GM10266 (cell line): Measurements from ENCODE around the gene PITPNM1.

Experiments
- DNase-seq: peaks from one replicate; pipeline ENCODE4 v3.0.0; 2012; ENCODE audit errors: extremely low spot score
- TF ChIP-seq, protein P1 (sequence below): IDR thresholded peaks from 2 replicates; pipeline ENCODE4 v1.5.1; 2012; ENCODE audit warnings: mild to moderate bottlenecking, low read depth; ENCODE audit not compliant: control insufficient read depth, insufficient read depth; ENCODE audit errors: missing control alignments

The PITPNM1 gene

DNA sequence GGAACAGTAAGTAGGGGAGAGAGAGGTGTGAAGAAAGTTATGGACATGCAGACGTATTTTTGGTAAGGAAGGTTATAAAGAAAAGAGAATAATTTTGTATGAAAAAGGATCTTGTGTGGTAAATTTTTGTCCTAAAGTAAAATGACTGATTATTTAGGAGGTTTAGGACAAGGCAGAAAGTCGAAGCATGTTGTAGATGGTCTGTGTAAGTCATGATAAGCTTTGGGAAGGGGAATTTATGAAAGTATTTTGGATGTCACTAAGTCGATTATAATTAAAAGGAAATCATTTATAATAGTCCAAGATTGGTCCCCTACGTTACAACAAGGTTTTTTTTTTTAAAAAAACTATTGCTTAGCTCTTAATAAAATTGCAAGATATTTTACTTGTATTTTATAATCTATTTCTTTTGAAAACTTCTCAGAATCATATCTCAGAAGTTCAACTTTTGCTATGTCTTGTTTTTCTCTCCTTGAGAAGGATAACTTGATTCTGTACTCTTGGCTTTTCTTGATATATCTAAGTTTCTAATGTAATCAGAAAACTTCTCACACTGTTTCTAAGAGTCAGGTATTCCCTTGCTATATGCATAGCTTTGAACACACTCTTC is 29.0 kb upstream of the PITPNM1 start:
- TF ChIP-seq, protein P1, sequence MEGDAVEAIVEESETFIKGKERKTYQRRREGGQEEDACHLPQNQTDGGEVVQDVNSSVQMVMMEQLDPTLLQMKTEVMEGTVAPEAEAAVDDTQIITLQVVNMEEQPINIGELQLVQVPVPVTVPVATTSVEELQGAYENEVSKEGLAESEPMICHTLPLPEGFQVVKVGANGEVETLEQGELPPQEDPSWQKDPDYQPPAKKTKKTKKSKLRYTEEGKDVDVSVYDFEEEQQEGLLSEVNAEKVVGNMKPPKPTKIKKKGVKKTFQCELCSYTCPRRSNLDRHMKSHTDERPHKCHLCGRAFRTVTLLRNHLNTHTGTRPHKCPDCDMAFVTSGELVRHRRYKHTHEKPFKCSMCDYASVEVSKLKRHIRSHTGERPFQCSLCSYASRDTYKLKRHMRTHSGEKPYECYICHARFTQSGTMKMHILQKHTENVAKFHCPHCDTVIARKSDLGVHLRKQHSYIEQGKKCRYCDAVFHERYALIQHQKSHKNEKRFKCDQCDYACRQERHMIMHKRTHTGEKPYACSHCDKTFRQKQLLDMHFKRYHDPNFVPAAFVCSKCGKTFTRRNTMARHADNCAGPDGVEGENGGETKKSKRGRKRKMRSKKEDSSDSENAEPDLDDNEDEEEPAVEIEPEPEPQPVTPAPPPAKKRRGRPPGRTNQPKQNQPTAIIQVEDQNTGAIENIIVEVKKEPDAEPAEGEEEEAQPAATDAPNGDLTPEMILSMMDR, result no peak
- DNase-seq, result no peak

DNA sequence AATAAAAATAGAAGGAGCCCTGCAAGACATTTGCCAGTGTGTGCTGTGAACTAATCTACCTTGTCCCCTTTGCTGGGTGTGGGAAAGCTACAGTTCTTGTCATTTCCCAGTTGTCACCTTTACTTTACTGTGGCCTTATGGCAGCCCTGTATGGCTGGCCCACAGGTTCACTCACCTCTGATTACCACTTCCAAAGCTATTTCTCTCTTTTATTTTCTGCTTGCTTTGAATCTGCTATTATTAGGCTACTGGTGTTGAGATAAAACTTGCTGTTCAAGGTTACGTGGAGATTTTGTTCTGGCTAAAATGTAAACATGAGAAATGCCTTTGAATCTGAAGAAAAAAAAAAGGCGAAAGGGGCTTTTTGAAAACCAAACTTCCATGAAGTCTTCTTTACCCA is 27.7 kb upstream of the PITPNM1 start:
- TF ChIP-seq, protein P1, result no peak

DNA sequence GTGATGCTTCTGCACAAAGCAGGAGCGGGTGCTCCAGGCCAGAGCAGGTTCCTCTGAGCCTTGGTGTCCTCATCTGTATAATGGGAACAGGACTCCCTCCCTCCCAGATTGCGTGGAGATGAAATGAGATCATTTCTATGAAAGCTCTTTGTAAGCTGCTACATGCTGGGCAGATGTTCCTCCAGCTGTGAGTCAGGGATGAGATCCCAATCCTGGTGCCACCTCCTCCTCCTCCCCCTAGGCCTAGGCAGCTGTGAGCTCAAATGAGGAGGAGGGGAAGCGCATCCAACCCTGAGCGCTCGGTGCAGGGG is 25.1 kb upstream of the PITPNM1 start:
- DNase-seq, result no peak
- TF ChIP-seq, protein P1, result no peak

More for the DNA sequence above, 27.7 kb upstream of the PITPNM1 start:
- DNase-seq, result no peak

DNA sequence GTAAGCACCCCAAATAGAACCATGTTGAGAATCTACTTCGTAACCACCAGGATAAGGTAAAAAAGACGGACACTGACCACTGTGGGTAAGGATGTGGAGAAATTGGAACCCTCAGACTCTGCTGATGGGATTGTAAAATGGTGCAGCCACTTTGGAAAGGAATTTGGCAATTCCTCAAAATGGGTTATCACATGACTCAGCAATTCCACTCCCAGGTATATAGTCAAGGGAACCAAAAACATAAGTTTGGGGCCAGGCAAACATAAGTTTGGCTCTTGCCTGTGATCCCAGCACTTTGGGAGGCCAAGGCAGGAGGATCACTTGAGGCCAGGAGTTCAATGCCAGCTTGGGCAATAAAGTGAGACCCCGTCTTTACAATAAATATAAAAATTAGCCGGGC is 23.2 kb upstream of the PITPNM1 start:
- DNase-seq, result no peak
- TF ChIP-seq, protein P1, result no peak

DNA sequence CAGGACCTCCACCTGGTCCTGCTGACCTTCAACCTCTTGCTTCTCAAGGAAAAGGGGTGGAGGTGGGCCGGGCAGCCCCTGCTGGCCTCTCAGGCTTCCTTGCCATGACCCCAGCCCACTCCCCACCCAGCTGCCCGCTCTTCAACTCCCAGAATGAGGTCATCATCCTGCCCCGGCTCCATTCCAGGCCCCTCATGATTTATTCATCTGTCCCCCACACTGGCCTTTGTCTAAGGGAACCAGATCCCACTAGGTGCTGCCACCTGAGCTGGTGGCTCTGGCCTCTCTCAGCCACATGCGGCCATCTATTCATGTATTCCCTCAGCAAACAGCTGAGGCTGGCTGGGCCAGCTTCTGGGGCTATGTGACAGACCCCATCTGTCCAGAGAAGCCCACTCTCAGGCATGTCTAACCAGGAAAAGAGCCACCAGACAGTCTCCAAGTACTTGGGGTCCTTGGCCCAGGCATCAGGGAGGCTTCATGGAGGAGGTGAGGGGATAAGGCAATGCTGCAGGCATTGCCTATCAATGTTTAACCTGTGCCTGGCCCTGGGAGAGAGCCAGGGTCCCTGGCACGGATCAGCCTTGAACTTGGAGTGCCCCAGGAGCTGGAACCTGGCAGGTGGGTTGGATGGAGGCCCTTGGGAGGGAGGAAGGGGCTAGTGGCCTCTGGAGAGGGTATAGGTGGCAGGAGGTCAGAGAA is 20.3 kb upstream of the PITPNM1 start:
- TF ChIP-seq, protein P1, result no peak

DNA sequence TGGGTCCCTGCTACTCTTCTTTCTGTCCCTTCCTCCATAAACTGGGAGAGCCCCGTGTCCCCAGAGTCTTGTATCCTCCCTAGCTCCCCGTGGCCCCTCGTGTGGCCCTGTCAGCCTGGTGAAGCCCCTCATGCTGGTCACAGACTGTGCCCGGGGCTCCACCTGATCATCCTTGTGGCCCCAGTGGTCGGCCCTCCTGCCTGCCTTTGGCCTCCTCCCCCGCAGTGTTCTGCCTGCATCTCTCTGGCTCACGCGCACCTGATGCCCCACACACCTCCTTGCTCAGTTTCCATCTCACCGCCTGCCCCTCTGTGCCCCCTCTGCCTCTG is 19.3 kb upstream of the PITPNM1 start:
- TF ChIP-seq, protein P1, result no peak
- DNase-seq, result no peak

More for the DNA sequence above, 20.3 kb upstream of the PITPNM1 start:
- DNase-seq, result no peak
